Esophagus squamous epithelium (tissue), 5 donors: Measurements from ENCODE around the gene GLB1L2. TPM values are rescaled to one million over a fixed set of nuclear protein-coding genes. Genes with fewer than 3 reads are reported as not detected.

ENCODE experiments used
- DNase-seq: peaks from one replicate; lab custom pipeline; 2025; lab: John Stamatoyannopoulos, UW
- H3K27ac ChIP-seq, 4 donors: fragments of 200-600 bp; sonication (generic); one replicate each; pipeline ENCODE4 v1.5.1; 2016 to 2019; ENCODE audit warnings: mild to moderate bottlenecking in 1 of 4
- H3K27me3 ChIP-seq, 4 donors: fragments of 200-600 bp; sonication (generic); 1 replicate in 3 of 4; 2 replicates in 1 of 4; pipeline versions ENCODE4 v1.5.1 to v1.6.0; 2017 to 2021; ENCODE audit warnings: antibody characterized with exemption in 1 of 4
- H3K36me3 ChIP-seq, 3 donors: fragments of 200-600 bp; sonication (generic); one replicate each; pipeline ENCODE4 v1.5.1; 2016 to 2019
- H3K4me1 ChIP-seq, 3 donors: fragments of 200-600 bp; sonication (generic); one replicate each; pipeline ENCODE4 v1.5.1; 2017 to 2019
- H3K4me3 ChIP-seq, 4 donors: fragments of 200-600 bp; sonication (generic); 1 replicate in 3 of 4; 2 replicates in 1 of 4; pipeline ENCODE4 v1.5.1; 2016 to 2019; ENCODE audit warnings: mild to moderate bottlenecking in 2 of 4, moderate library complexity in 1 of 4
- H3K9me3 ChIP-seq, 3 donors: fragments of 200-600 bp; sonication (generic); one replicate each; pipeline ENCODE4 v1.5.1; 2016 to 2019
- POLR2A ChIP-seq, 4 donors: fragments of 450-650 bp; IDR thresholded peaks; one replicate each; pipeline ENCODE4 v1.6.1; 2017; ENCODE audit warnings: antibody characterized with exemption in 4 of 4, mild to moderate bottlenecking in 4 of 4, moderate library complexity in 3 of 4
- WGBS, 2 donors: methylation state at CpG; one replicate each; pipeline ENCODE4 v1.1.5; 2018; 5-methylcytosine and 5-hydroxymethylcytosine counted together
- intact Hi-C: fragments of 100-400 bp; cut with DNase I; formaldehyde crosslinking; loops from one replicate; pipeline ENCODE4 v1.15.0; 2022
- total RNA-seq, 4 donors: library from RNA; depleted of rRNA; stranded (reverse); fragments of >200 nt; gene quantifications; one replicate each; pipeline ENCODE4 v1.1.0, GENCODE V29; 2016
- TF ChIP-seq, protein P1 (sequence below), 6 experiments: fragments of 450-650 bp in 4 of 6; fragments of 200-600 bp in 2 of 6; sonication (generic) in 2 of 6; IDR thresholded peaks; one replicate each; pipeline ENCODE4 v1.5.1; 2016 to 2019; ENCODE audit warnings: antibody characterized with exemption in 6 of 6, mild to moderate bottlenecking in 4 of 6, moderate library complexity in 4 of 6
- donor health status: DM: yes; HTN: yes; CAD: no.

Gene GLB1L2
- total RNA-seq, 4 donors from 2014 or later = 2.8 to 7.8 (median 3.7) TPM

DNA sequence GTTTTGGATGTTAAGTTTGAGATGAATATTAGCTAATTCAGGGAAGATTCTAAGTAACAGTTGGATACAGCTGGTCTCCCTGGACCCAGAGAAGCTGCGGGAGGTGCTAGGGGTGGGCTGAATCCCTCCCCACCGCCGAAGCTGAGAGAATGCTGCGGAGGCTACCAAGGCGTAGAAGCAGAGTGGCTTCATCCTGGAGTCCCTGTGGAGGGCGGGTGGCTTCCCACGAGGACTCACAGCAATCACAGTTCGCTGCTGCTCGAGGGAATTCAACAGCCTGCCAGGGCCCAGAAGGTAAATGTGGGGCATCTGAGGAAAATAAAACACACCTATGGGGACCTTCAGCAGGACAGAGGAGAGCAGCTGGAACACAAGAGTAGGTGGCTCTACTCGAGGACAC is 91.3 kb downstream of the GLB1L2 start:
- no peak overlapping the region for H3K4me3 ChIP-seq
- intact Hi-C loops = no loop called here
- TF ChIP-seq, protein P1, sequence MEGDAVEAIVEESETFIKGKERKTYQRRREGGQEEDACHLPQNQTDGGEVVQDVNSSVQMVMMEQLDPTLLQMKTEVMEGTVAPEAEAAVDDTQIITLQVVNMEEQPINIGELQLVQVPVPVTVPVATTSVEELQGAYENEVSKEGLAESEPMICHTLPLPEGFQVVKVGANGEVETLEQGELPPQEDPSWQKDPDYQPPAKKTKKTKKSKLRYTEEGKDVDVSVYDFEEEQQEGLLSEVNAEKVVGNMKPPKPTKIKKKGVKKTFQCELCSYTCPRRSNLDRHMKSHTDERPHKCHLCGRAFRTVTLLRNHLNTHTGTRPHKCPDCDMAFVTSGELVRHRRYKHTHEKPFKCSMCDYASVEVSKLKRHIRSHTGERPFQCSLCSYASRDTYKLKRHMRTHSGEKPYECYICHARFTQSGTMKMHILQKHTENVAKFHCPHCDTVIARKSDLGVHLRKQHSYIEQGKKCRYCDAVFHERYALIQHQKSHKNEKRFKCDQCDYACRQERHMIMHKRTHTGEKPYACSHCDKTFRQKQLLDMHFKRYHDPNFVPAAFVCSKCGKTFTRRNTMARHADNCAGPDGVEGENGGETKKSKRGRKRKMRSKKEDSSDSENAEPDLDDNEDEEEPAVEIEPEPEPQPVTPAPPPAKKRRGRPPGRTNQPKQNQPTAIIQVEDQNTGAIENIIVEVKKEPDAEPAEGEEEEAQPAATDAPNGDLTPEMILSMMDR (IDR thresholded peaks at IDR 0.05) = no peak
- no peak for TF ChIP-seq POLR2A (IDR thresholded peaks at IDR 0.05)
- WGBS, 2 donors = 68 to 75% methylated on average over 4 to 10 of the region's 10 CpGs
- peaks cover 0 to 29% (median 0%) of the 10 kb centered on the region in 4 donors for H3K27me3 ChIP-seq
- no peaks in the 10 kb centered on the region for H3K4me1 ChIP-seq
- no peak overlapping the region for H3K27ac ChIP-seq
- H3K36me3 ChIP-seq = no peaks in the 10 kb centered on the region
- DNase-seq = no peak
- H3K9me3 ChIP-seq = no peaks in the 10 kb centered on the region

DNA sequence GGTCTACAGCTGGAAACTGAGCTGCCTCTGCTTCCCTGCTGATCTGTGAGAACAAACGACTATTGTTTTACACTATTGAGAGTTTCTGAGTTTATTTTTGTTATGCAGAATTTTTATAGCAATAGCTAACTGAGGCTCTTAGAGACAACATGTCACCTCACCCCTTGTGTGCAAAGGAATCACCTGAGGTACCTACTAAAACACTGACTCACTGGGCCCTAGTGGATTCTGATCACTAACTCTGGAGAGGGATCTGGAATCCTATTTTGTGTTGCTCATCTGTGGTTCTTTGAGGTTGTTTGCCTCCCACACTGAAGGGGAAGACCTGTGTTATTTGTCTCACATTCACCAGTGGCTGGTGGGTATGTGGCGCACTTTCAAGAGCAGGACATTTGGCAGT is 93.6 kb downstream of the GLB1L2 start:
- intact Hi-C loops = no loop called here
- H3K4me1 ChIP-seq = no peaks in the 10 kb centered on the region

More for the DNA sequence above, 93.6 kb downstream of the GLB1L2 start:
- Histone ChIP-seq H3K27ac (no peak overlapping the region), H3K9me3 (no peaks in the 10 kb centered on the region), H3K36me3 (no peaks in the 10 kb centered on the region), H3K27me3 (peaks cover 0 to 41% (median 0%) of the 10 kb centered on the region in 4 donors), H3K4me3 (no peak overlapping the region)
- no peak for DNase-seq
- TF ChIP-seq, protein P1 (IDR thresholded peaks at IDR 0.05) = no peak
- TF ChIP-seq POLR2A (IDR thresholded peaks at IDR 0.05) = no peak
- WGBS, 2 donors = 59 to 72% methylated on average over 2 of the region's 2 CpGs

Other genes with a start within 250 kb of the GLB1L2 start
- gene NCAPD3, start 108.0 kb upstream of the GLB1L2 start, total RNA-seq = 10 to 100 TPM in 3 of 4 donors, 1 to 10 TPM in 1; 8.0 to 22.2 (median 17.5) TPM
- 10 to 100 TPM; 25.2 to 30.7 (median 25.9) TPM for gene VPS26B, start 107.3 kb upstream of the GLB1L2 start, total RNA-seq
- 10 to 100 TPM; 15.7 to 34.2 (median 26.2) TPM for gene THYN1, start 78.6 kb upstream of the GLB1L2 start, total RNA-seq
- gene ACAD8, start 78.4 kb upstream of the GLB1L2 start, total RNA-seq = 10 to 100 TPM; 11.3 to 25.1 (median 18.2) TPM
- gene GLB1L3, start 55.6 kb upstream of the GLB1L2 start, total RNA-seq = under 1 TPM in 1 of 4 donors, not detected in 3; under 0.01 TPM
- under 1 TPM in 3 of 4 donors, not detected in 1; 0.09 to 0.94 (median 0.38) TPM for gene B3GAT1, start 80.3 kb downstream of the GLB1L2 start, total RNA-seq